Activated T-cell treated with anti-CD3 and anti-CD28 coated beads, Interleukin-2, amount 50 U/mL, for 24 hours (primary cell): ENCODE measurements around the gene KCNJ6.
A peak's percentile ranks its signal among the peaks of the same experiment; 100 is the strongest.

ENCODE experiments used
- DNase-seq: peaks from one replicate; pipeline ENCODE4 v3.0.0-alpha.2; 2020
- H3K27ac Mint-ChIP-seq: 2 replicates; pipeline ENCODE4 v1.8.0; 2020; ENCODE audit warnings: mild to moderate bottlenecking, mixed read lengths
- H3K27me3 Mint-ChIP-seq: 2 replicates; pipeline ENCODE4 v1.8.0; 2020; ENCODE audit warnings: mixed read lengths
- H3K36me3 Mint-ChIP-seq: 2 replicates; pipeline ENCODE4 v1.8.0; 2020; ENCODE audit warnings: low read depth, mixed read lengths
- H3K4me1 Mint-ChIP-seq: 2 replicates; pipeline ENCODE4 v1.8.0; 2020; ENCODE audit warnings: low read depth, mixed read lengths
- H3K4me3 Mint-ChIP-seq: 2 replicates; pipeline ENCODE4 v1.8.0; 2020; ENCODE audit warnings: mild to moderate bottlenecking, moderate library complexity, mixed read lengths
- H3K9me3 Mint-ChIP-seq: 2 replicates; pipeline ENCODE4 v1.8.0; 2020; ENCODE audit warnings: mixed read lengths

KCNJ6 gene

GRCh38 chr21:37704751-37705150 is 211.5 kb downstream of the KCNJ6 start:
- no peak overlapping the region for H3K4me3 Mint-ChIP-seq
- no peaks in the 10 kb centered on the region for H3K4me1 Mint-ChIP-seq
- no peaks in the 10 kb centered on the region for H3K36me3 Mint-ChIP-seq
- peaks cover 18% of the 10 kb centered on the region for H3K27me3 Mint-ChIP-seq
- DNase-seq, result no peak
- H3K9me3 Mint-ChIP-seq, result no peaks in the 10 kb centered on the region
- H3K27ac Mint-ChIP-seq, result no peak overlapping the region

- Mint-ChIP-seq H3K27ac (no peak overlapping the region), H3K9me3 (no peaks in the 10 kb centered on the region), H3K27me3 (peaks cover 16% of the 10 kb centered on the region), H3K4me1 (no peaks in the 10 kb centered on the region), H3K36me3 (no peaks in the 10 kb centered on the region), H3K4me3 (no peak overlapping the region)
- no peak for DNase-seq
These were observed 214.0 kb downstream of the KCNJ6 start for GRCh38 chr21:37702241-37702640.

- Mint-ChIP-seq H3K36me3 (no peaks in the 10 kb centered on the region), H3K9me3 (no peaks in the 10 kb centered on the region), H3K27me3 (peaks cover 21% of the 10 kb centered on the region), H3K4me1 (no peaks in the 10 kb centered on the region), H3K27ac (no peak overlapping the region), H3K4me3 (no peak overlapping the region)
- no peak for DNase-seq
These were observed 215.5 kb downstream of the KCNJ6 start for GRCh38 chr21:37700641-37701202.

GRCh38 chr21:37699024-37699775 is 217.1 kb downstream of the KCNJ6 start:
- DNase-seq, result no peak
- Mint-ChIP-seq H3K36me3 (no peaks in the 10 kb centered on the region), H3K27ac (no peak overlapping the region), H3K27me3 (peaks cover 21% of the 10 kb centered on the region), H3K4me1 (no peaks in the 10 kb centered on the region), H3K4me3 (no peak overlapping the region), H3K9me3 (no peaks in the 10 kb centered on the region)

- H3K27ac Mint-ChIP-seq, result no peak overlapping the region
- H3K36me3 Mint-ChIP-seq, result no peaks in the 10 kb centered on the region
- H3K9me3 Mint-ChIP-seq, result no peaks in the 10 kb centered on the region
- H3K27me3 Mint-ChIP-seq, result peaks cover 21% of the 10 kb centered on the region
- DNase-seq, result no peak
- H3K4me1 Mint-ChIP-seq, result no peaks in the 10 kb centered on the region
- no peak overlapping the region for H3K4me3 Mint-ChIP-seq
These were observed 219.3 kb downstream of the KCNJ6 start for GRCh38 chr21:37696936-37697335.

- no peak overlapping the region for H3K27ac Mint-ChIP-seq
- H3K4me1 Mint-ChIP-seq, result no peaks in the 10 kb centered on the region
- H3K9me3 Mint-ChIP-seq, result no peaks in the 10 kb centered on the region
- H3K36me3 Mint-ChIP-seq, result no peaks in the 10 kb centered on the region
- no peak overlapping the region for H3K4me3 Mint-ChIP-seq
- H3K27me3 Mint-ChIP-seq, result peaks cover 18% of the 10 kb centered on the region
- DNase-seq, result no peak
These were observed 221.1 kb downstream of the KCNJ6 start for GRCh38 chr21:37695111-37695510.

- H3K27me3 Mint-ChIP-seq, result peaks cover 6% of the 10 kb centered on the region
- no peaks in the 10 kb centered on the region for H3K36me3 Mint-ChIP-seq
- no peak overlapping the region for H3K4me3 Mint-ChIP-seq
- no peak overlapping the region for H3K27ac Mint-ChIP-seq
- no peaks in the 10 kb centered on the region for H3K9me3 Mint-ChIP-seq
- no peak for DNase-seq
- H3K4me1 Mint-ChIP-seq, result no peaks in the 10 kb centered on the region
These were observed 227.2 kb downstream of the KCNJ6 start for GRCh38 chr21:37688952-37689659.

GRCh38 chr21:37686991-37687810 is 229.1 kb downstream of the KCNJ6 start:
- no peaks in the 10 kb centered on the region for H3K4me1 Mint-ChIP-seq
- no peaks in the 10 kb centered on the region for H3K9me3 Mint-ChIP-seq
- no peak overlapping the region for H3K27ac Mint-ChIP-seq
- no peak overlapping the region for H3K4me3 Mint-ChIP-seq
- no peaks in the 10 kb centered on the region for H3K36me3 Mint-ChIP-seq
- H3K27me3 Mint-ChIP-seq, result peaks cover 10% of the 10 kb centered on the region
- no peak for DNase-seq

- Mint-ChIP-seq H3K4me3 (no peak overlapping the region), H3K9me3 (no peaks in the 10 kb centered on the region), H3K27me3 (peaks cover 9% of the 10 kb centered on the region), H3K36me3 (no peaks in the 10 kb centered on the region), H3K4me1 (no peaks in the 10 kb centered on the region), H3K27ac (no peak overlapping the region)
- no peak for DNase-seq
These were observed 231.7 kb downstream of the KCNJ6 start for GRCh38 chr21:37684547-37684946.

GRCh38 chr21:37684115-37684493 is 232.2 kb downstream of the KCNJ6 start:
- no peak for DNase-seq
- Mint-ChIP-seq H3K36me3 (no peaks in the 10 kb centered on the region), H3K27ac (no peak overlapping the region), H3K27me3 (peaks cover 9% of the 10 kb centered on the region), H3K4me3 (no peak overlapping the region), H3K9me3 (no peaks in the 10 kb centered on the region), H3K4me1 (no peaks in the 10 kb centered on the region)

- no peak for DNase-seq
- Mint-ChIP-seq H3K9me3 (no peaks in the 10 kb centered on the region), H3K4me1 (no peaks in the 10 kb centered on the region), H3K36me3 (no peaks in the 10 kb centered on the region), H3K27me3 (peaks cover 9% of the 10 kb centered on the region), H3K27ac (no peak overlapping the region), H3K4me3 (no peak overlapping the region)
These were observed 232.7 kb downstream of the KCNJ6 start for GRCh38 chr21:37683396-37684114.

GRCh38 chr21:37682966-37683365 is 233.3 kb downstream of the KCNJ6 start:
- DNase-seq, result no peak
- no peak overlapping the region for H3K27ac Mint-ChIP-seq
- H3K27me3 Mint-ChIP-seq, result peaks cover 15% of the 10 kb centered on the region
- H3K4me1 Mint-ChIP-seq, result no peaks in the 10 kb centered on the region
- H3K4me3 Mint-ChIP-seq, result no peak overlapping the region
- H3K36me3 Mint-ChIP-seq, result no peaks in the 10 kb centered on the region
- H3K9me3 Mint-ChIP-seq, result no peaks in the 10 kb centered on the region

GRCh38 chr21:37677006-37677405 is 239.3 kb downstream of the KCNJ6 start:
- H3K4me1 Mint-ChIP-seq, result no peaks in the 10 kb centered on the region
- H3K27ac Mint-ChIP-seq, result no peak overlapping the region
- no peaks in the 10 kb centered on the region for H3K36me3 Mint-ChIP-seq
- H3K9me3 Mint-ChIP-seq, result no peaks in the 10 kb centered on the region
- H3K27me3 Mint-ChIP-seq, result peaks cover 43% of the 10 kb centered on the region
- no peak overlapping the region for H3K4me3 Mint-ChIP-seq
- DNase-seq, result no peak

GRCh38 chr21:37675202-37675801 is 241.0 kb downstream of the KCNJ6 start:
- H3K4me3 Mint-ChIP-seq, result no peak overlapping the region
- H3K4me1 Mint-ChIP-seq, result no peaks in the 10 kb centered on the region
- peaks cover 48% of the 10 kb centered on the region for H3K27me3 Mint-ChIP-seq
- no peaks in the 10 kb centered on the region for H3K36me3 Mint-ChIP-seq
- no peaks in the 10 kb centered on the region for H3K9me3 Mint-ChIP-seq
- no peak overlapping the region for H3K27ac Mint-ChIP-seq
- peak; percentile 74 for DNase-seq
